ENCODE data around the gene CNEP1R1.

Gene CNEP1R1

DNA sequence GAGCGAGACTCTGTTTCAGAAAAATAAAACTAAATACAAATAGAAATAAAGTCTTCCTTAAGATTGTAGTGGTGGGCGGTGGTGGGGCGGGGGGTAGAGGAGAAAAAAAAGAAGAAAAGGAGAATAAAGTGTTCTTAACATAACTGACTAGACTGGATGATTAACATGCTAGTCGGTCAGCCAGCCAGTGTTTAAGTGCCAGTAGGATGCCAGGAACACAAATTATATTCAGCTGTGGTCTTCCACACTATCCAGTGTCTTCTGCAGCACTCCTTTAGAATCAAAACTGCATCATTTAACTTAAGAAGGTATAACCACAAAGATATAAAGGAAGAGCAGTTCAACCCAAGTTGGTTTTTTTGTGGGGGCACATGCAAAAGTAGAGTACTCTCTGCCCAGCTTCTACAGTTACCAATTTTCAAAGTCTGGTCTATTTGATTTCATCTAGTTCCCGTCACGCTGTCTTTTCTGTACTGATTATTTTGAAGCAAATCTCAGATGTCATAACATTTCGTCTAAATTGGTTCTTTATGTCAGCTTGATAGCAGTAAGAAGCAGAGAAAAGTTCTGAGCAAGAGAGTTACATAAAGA is 56.5 kb downstream of the CNEP1R1 start:
- H3K27ac ChIP-seq, result no peak overlapping the region
- no peak for TF ChIP-seq CTCF (conservative IDR thresholded peaks at IDR 0.05)
- TF ChIP-seq ZFX (IDR thresholded peaks at IDR 0.05), result no peak

DNA sequence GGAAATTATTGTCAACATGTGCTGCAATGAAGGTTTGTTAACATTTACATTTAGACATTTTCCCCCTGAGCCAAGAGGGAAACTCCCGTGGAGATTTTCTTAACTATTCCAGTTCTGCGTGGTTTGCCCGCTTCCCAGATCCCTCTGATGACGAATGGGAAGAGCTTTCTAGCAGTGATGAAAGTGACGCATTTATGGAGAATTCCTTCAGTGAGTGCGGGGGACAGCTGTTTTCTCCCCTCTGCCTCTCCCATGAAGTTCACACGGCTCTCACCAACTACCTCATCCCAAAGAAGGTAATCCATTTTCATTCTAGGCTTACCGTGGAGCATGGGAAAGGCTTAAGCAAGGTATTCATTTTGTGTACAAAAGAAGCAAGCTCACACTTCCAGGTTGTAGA is 59.0 kb downstream of the CNEP1R1 start:
- TF ChIP-seq ZFX (IDR thresholded peaks at IDR 0.05) (no peak), CTCF (conservative IDR thresholded peaks at IDR 0.05) (no peak)
- no peak overlapping the region for H3K27ac ChIP-seq

- H3K27ac ChIP-seq, result no peak overlapping the region
- TF ChIP-seq ZFX (IDR thresholded peaks at IDR 0.05), result no peak
- TF ChIP-seq CTCF (conservative IDR thresholded peaks at IDR 0.05), result no peak
Observed at GRCh38 chr16:50086176-50086575, 61.2 kb downstream of the CNEP1R1 start.

Measured in C4-2B (cell line).